Right renal pelvis (tissue), 4 donors: ENCODE data around the gene HECW1. TPM values are rescaled to one million over a fixed set of nuclear protein-coding genes. Genes with fewer than 3 reads are reported as not detected.

ENCODE experiments used
- DNase-seq, 4 donors: peaks; one replicate each; pipeline ENCODE4 v3.0.0-alpha.2; 2013; ENCODE audit warnings: low read depth in 4 of 4, low spot score in 3 of 4, missing footprints in 1 of 4
- polyA plus RNA-seq, 4 donors: library from polyadenylated mRNA; unstranded; fragments of 120-200 nt; gene quantifications; one replicate each; pipeline ENCODE4 v1.2.1, GENCODE V29; 2013; ENCODE audit not compliant: insufficient read length in 4 of 4

Gene HECW1
- polyA plus RNA-seq, 4 donors, result 5.1 to 7.2 (median 6.9) TPM

GRCh38 chr7:43396187-43396740, 283.8 kb downstream of the HECW1 start:
- no peak for DNase-seq

- DNase-seq, result no peak
These were observed 286.4 kb downstream of the HECW1 start for GRCh38 chr7:43398831-43399230.

DNA sequence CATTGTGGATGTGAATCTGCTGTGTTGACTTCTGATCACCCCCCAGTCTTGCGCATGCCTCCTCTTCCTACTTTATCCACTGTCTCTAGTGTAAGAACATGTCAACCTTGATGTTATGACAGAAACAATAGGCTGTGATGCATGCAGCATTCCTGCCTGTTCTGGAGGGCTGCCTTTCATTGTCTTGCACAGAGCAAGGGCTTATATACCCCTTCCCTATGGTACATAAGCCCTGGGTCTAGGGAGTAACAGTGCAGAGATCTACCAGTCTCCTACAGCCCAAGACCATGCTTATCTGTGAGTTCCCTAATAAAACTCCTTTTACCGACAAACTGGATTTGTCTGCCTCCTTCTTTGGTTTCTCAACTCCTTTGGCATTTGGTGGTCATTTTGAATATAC, 293.5 kb downstream of the HECW1 start:
- DNase-seq, result no peak

DNA sequence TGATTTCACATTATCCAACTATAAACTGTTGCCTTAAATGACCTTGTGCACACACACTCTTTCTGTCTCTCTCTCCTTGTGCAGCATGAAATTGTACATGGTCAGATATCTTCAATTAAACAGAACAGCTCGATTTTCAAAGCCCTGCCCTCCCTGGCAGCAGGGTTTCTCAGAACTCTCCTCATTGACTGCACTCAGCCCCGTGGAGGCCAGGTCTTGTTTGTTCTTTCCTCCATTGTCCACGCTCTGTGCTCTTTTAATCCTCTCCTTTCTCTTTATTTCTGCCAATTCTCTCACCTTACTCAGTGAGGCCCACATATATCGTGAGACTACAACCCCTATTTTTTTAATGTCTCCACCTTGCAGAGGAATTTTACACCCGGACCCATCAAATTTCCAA, 294.5 kb downstream of the HECW1 start:
- no peak for DNase-seq

DNA sequence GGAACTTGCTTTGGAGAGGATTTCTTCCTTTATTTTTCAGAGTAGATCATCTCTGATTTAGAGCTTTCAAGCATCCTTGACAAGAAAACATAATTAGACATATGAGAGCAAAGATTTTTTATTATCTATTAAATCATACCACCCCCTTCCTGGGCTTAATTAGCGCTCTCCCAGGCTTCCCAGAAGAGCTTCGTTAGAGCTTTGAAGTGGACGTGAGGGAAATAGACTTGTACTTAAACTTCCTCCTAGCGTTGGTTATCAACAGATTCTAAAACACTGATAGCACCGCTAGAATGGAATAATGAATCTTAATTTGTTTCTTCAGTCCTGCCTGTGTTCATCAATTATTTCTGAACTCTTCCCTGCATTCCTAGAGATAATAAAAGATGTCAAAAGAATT, 296.5 kb downstream of the HECW1 start:
- DNase-seq, result no peak

DNA sequence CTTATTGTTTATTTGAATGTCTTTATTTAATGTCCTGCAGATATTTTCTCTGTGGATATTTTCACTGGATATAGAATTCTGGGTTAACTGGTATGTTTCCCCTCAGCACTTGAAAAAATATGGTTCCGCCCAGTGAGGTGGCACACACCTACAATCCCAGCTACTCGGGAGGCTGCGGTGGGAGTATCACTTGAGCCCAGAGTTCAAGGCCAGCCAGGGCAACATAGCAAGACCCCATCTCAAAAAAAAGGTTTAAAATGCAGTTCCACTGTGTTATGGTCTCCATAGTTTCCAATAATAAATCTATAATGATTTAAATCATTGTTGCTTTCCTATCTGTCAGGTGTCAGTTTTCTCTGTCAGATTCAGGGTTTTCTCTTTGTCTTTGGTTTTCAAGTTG, 305.0 kb downstream of the HECW1 start:
- DNase-seq, result no peak

- no peak for DNase-seq
These were observed 318.0 kb downstream of the HECW1 start for GRCh38 chr7:43430411-43430810.

DNA sequence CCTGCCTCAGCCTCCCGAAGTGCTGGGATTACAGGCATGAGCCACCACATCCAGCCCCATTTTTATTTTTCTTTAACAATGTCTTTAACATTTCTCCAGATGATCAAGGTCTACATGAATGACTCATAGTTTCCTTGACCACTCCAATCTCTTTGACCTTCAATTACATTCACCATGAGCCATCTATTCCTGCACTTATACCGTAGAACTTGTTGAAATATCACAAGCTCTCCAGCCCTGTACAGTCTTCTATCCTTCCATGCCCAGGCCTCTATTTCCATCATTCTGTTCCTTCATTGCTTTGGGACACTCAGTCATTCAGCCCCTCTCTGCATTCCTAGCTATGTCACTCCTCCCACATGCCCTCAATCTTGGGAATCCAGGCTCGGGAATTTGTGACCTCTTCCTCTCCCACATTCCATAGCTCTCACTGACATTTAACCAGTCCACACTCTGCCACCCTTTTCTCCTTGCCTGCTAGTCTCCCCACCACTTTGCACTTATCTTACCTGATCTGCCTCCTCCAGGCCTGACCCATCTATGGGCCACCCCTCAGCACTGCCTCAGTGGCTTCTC, 318.7 kb downstream of the HECW1 start:
- no peak for DNase-seq

DNA sequence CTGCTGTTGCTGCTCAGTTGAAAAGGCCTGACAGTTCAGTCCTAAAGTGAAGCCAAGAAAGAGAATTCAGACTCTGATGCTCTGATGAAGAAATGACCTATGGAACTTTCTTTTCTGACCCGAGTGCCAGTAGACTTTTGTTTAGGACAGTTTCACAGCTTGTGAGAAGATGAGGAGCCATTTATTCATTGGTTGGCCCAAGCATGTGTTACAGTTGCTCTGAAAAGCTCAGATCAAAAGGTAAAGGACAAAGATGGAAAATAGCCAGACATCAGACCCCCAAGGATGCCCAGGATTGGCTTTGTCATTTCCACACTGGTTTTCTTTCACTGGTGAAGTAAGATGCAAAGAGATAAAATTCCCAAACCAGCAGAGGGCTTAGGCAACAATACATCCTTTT, 321.2 kb downstream of the HECW1 start:
- DNase-seq, result no peak

GRCh38 chr7:43437001-43437400, 324.6 kb downstream of the HECW1 start:
- no peak for DNase-seq

- DNase-seq, result no peak
These were observed 326.5 kb downstream of the HECW1 start for GRCh38 chr7:43438897-43439479.

- no peak for DNase-seq
These were observed 327.4 kb downstream of the HECW1 start for GRCh38 chr7:43439631-43440401.

- DNase-seq, result no peak
These were observed 329.0 kb downstream of the HECW1 start for GRCh38 chr7:43441231-43442130.

GRCh38 chr7:43443381-43443780, 330.9 kb downstream of the HECW1 start:
- no peak for DNase-seq

- no peak for DNase-seq
These were observed 332.5 kb downstream of the HECW1 start for GRCh38 chr7:43444711-43445578.

DNA sequence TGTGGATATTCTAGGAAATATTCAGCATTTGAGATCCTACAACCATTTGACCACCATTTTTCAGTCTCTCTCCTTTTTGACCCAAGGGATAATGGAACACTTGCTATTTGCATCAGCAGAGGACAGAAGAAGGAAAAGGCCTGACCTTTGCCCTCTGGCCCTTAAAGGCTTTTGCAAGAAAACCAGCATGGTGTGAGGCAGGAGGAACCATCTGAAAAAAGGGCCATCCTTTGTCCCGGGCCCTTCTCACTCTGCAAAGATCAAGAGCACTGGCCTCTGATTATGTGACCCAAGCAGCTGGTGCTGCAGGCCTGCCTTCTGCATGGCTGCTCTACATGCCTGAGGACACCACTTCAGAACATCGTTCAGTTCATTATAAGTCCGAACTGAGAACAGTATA, 337.1 kb downstream of the HECW1 start:
- no peak for DNase-seq

- no peak for DNase-seq
These were observed 338.4 kb downstream of the HECW1 start for GRCh38 chr7:43450894-43451293.

DNA sequence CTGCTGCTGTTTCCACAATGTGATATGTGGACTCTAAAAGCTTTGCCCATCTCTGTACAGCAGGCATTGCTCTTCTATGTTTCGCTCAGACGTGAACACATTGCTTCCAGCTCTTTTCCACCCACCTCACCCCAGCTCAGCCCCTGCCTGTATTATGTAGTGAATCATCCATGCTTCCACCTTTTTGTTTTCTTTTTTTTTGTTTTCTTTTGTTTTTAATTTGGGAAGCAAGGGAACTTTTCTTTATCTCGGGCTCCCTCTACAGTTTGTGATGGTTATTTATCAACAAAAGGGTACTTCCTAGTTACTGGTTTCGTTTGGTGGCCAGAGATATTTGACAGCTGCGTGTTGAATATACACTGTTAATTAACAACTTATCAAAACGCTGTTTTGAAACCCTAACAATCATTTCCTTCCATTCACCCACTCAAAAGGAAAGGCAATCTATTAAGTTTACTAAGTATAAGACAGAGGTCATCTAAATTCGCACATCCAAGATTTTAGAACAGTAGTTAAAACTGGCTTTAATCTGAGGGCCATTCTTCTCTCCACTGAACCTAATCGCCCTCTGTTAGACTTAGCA, 342.6 kb downstream of the HECW1 start:
- peak; percentile 28 to 59 (median 38) for DNase-seq

GRCh38 chr7:43456200-43456599, 343.8 kb downstream of the HECW1 start:
- no peak for DNase-seq
